SW 1271 (cell line): ENCODE data around the gene KCNIP4.

Source experiments
- DNase-seq, 2 experiments: peaks; one replicate each; lab custom pipeline; 2025; lab: John Stamatoyannopoulos, UW

The KCNIP4 gene

GRCh38 chr4:20944961-20945360 is 1003.6 kb downstream of the KCNIP4 start:
- no peak for DNase-seq

GRCh38 chr4:20944451-20944850 is 1004.1 kb downstream of the KCNIP4 start:
- no peak for DNase-seq

GRCh38 chr4:20938204-20938603 is 1010.4 kb downstream of the KCNIP4 start:
- DNase-seq: no peak

GRCh38 chr4:20926529-20926928 is 1022.0 kb downstream of the KCNIP4 start:
- DNase-seq: no peak

GRCh38 chr4:20925176-20925575 is 1023.4 kb downstream of the KCNIP4 start:
- DNase-seq: no peak

GRCh38 chr4:20922962-20923361 is 1025.6 kb downstream of the KCNIP4 start:
- no peak for DNase-seq

GRCh38 chr4:20916106-20916505 is 1032.5 kb downstream of the KCNIP4 start:
- no peak for DNase-seq

GRCh38 chr4:20904966-20905365 is 1043.6 kb downstream of the KCNIP4 start:
- no peak for DNase-seq

- DNase-seq: no peak
Observed at GRCh38 chr4:20901851-20902250, 1046.7 kb downstream of the KCNIP4 start.

- no peak for DNase-seq
Observed at GRCh38 chr4:20899591-20899990, 1049.0 kb downstream of the KCNIP4 start.

- no peak for DNase-seq
Observed at GRCh38 chr4:20895988-20896387, 1052.6 kb downstream of the KCNIP4 start.

- no peak for DNase-seq
Observed at GRCh38 chr4:20895208-20895607, 1053.4 kb downstream of the KCNIP4 start.

- no peak for DNase-seq
Observed at GRCh38 chr4:20890761-20891160, 1057.8 kb downstream of the KCNIP4 start.

- DNase-seq: no peak
Observed at GRCh38 chr4:20889901-20890300, 1058.7 kb downstream of the KCNIP4 start.

GRCh38 chr4:20883677-20884076 is 1064.9 kb downstream of the KCNIP4 start:
- no peak for DNase-seq

- no peak for DNase-seq
Observed at GRCh38 chr4:20883231-20883630, 1065.3 kb downstream of the KCNIP4 start.

GRCh38 chr4:20882500-20882899 is 1066.1 kb downstream of the KCNIP4 start:
- no peak for DNase-seq

- DNase-seq: no peak
Observed at GRCh38 chr4:20881658-20882057, 1066.9 kb downstream of the KCNIP4 start.

GRCh38 chr4:20878806-20879205 is 1069.8 kb downstream of the KCNIP4 start:
- DNase-seq: no peak

- DNase-seq: no peak
Observed at GRCh38 chr4:20870436-20870835, 1078.1 kb downstream of the KCNIP4 start.

- DNase-seq: no peak
Observed at GRCh38 chr4:20868108-20868507, 1080.5 kb downstream of the KCNIP4 start.

GRCh38 chr4:20860878-20861277 is 1087.7 kb downstream of the KCNIP4 start:
- DNase-seq: no peak

- DNase-seq: no peak
Observed at GRCh38 chr4:20859097-20859781, 1089.3 kb downstream of the KCNIP4 start.

GRCh38 chr4:20857081-20857480 is 1091.5 kb downstream of the KCNIP4 start:
- DNase-seq: no peak
